Dermis microvascular lymphatic vessel endothelial cell (primary cell): ENCODE results near the gene ABI3BP. TPM values are rescaled to one million over a fixed set of nuclear protein-coding genes. Genes with fewer than 3 reads are reported as not detected.
"Not testable (repeated sequence)": the region's sequence is repeated elsewhere in the genome, so short reads cannot be mapped to it uniquely, and the experiment has no call there.

Source experiments
- DNase-seq, 2 donors: peaks; one replicate each; pipeline versions ENCODE4 v3.0.0 to v3.0.0-alpha.2; 2010; ENCODE audit warnings: low read depth in 2 of 2
- total RNA-seq: library from RNA; depleted of rRNA; stranded (reverse); fragments of >200 nt; gene quantifications from 2 replicates; pipeline ENCODE4 v1.2.1, GENCODE V29; 2014

ABI3BP gene, protein sequence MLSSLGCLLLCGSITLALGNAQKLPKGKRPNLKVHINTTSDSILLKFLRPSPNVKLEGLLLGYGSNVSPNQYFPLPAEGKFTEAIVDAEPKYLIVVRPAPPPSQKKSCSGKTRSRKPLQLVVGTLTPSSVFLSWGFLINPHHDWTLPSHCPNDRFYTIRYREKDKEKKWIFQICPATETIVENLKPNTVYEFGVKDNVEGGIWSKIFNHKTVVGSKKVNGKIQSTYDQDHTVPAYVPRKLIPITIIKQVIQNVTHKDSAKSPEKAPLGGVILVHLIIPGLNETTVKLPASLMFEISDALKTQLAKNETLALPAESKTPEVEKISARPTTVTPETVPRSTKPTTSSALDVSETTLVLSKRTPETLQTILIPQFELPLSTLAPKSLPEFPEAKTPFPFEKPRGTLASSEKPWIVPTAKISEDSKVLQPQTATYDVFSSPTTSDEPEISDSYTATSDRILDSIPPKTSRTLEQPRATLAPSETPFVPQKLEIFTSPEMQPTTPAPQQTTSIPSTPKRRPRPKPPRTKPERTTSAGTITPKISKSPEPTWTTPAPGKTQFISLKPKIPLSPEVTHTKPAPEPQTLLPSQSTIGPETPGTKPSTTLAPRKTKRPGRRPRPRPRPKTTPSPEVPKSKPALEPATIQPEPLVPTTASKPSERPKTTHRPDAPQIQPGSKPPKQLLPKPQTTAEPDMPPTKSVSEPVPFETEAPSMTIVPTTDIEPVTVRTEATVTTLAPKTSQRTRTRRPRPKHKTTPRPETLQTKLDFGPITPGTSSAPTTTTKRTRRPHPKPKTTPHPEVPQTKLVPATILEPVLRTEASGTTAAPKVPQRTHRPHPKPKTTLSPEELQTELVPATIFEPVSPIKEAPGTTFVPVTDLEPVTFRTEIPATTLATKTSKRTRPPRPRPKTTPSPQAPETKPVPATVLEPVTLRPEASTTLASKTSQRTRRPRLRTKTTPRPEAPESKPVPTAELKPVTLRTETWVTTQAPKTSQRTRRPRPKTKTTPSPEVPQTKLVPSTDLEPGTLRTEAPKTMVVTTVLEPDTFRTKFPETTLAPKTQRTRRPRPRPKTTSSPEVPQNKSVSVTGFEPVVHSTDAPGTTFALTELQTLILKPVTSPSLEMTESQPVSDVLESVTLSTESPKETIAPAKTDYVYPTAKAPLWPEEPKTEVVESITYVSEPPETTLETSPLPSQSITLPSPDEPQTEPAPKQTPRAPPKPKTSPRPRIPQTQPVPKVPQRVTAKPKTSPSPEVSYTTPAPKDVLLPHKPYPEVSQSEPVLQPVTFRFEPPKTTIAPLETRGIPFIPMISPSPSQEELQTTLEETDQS (N-terminal part only)
- 6.4 and 16.2 TPM in 2 replicates for total RNA-seq

DNA sequence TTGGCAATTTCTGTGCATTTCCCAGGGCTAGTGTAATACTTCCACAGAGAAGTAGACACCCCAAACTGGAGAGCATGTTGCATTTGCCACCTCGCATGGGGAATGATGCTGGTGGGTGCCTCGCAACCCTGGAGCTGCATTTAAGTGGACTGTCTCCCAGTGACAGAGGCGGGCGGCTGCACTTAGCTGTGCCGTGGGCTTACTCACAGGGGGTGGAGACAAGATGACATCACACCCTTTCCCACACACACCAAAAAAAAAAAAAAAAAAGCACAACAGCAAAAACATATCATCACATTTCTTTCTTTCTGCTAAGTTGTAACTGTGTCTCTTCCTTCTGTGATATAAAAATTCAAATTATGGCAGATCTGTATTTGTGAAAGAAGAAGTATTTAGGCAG, at the start of gene ABI3BP:
Gene ABI3BP (minus strand): TSS at position 113 of the 400 bp plus-strand sequence. CDS start 37 bp downstream, at position 76.
- peak; percentile 89 to 95 for DNase-seq

DNA sequence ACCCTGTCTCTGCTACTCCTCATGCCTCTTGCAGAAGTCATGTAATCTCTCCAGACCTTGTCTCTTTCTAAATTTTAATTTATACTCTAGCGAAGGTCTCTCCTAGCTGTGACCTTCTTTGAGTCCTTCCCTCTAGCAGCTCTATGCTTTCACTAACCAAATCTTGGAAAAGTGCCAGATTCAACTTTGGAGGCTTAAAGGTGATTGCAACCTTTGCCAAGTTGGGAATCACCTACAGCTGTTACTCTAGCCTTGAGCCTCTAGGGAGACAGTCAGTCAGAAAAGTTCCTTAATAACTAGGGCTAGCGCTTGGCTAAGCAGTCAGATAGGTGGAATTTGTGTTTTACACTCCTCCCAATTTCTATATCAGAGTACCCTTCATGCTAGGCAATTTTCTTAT, 46.1 kb upstream of the ABI3BP start:
- DNase-seq: peak in 1 of 2 donors; percentile 17

DNA sequence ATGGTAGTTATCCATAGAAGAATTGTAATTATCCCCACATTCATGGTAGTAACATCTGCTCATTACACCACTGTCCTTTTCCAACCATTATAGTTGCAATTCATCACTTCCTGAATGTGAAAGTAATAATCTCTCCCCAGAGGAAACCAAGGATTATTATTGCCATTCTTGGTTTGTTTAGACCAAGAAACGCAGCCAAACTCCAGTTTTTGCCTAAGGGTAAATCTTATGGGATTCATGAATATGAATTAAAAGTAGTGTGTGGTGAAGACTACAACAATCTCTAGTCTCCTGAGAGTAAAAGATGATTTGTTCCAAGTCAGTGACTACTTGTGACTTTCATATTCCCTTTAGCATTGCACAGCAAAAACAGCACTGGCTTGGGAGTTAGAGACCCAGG, 45.7 kb upstream of the ABI3BP start:
- no peak for DNase-seq

DNA sequence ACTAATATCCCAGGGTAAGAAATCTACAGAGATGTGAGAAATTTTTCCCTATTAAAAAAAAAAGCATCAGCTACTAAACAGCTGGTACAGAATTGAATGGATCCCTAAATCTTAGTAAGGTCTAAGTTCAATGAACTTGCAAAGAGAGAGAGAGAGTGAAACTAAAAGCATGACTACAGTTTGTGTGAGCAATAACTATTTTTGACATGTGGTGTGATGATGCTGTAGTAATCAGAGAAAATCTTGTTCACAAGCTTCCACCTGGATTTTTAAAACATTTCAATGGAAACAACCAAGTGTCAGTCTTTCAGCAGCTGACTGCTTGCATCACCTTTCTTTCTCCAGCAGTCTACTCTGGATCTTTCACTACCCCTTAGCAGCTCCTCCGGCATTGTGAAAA, 45.2 kb upstream of the ABI3BP start:
- no peak for DNase-seq

DNA sequence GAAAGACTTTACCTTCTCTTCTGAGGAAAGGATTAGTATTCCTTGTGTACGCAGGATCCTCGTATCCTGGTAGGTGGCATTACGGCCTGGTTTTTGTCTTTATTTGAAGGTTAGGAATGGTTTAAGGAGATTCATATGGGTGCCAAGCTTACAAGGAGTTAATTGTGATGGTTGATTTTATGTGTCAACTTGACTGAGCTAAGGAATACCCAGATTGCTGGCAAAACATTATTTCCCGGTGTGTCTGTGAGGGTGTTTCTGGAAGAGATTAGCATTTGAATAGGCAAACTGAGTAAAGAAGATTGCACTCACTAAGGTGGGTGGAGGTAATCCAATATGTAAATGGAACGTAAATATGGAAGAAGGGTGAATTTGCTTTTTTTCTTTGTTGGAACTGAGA, 44.4 kb upstream of the ABI3BP start:
- DNase-seq: no peak

DNA sequence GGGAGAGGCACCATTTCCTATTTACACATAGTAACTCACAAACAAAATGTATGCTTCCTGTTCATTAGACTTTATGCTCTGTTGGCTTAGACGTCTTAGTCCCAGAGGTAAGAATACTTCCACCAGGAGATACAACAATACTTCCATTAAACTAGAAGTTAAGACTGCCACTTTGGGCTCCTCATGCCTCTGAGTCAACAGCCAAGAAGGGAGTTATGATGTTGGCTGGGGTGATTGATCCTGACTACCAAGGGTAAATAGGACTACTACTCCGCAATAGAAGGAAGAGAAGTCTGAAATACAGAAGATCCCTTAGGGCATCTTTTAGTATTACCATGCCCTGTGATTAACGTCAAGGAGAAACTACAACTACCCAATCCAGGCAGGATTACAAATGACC, 43.5 kb upstream of the ABI3BP start:
- DNase-seq: no peak

DNA sequence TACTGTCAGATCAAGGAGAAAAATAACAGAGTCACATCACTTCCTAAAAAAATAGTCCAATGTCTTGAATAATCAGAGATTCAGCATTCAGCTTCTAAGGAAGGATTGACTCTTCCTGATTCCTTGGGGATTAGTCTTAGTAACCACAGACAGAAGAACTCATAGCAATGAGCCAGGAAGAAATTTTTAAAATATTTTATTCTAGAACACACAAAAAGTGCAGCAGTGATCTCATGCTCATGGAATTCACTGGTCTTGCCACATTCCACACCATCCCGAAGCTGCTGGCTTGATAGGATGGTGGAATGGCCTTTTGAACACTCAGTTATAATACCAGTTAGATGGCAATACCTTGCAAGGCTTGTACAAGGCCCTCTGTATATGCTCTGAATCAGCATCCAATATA, 43.0 kb upstream of the ABI3BP start:
- peak; percentile 54 to 73 for DNase-seq

DNA sequence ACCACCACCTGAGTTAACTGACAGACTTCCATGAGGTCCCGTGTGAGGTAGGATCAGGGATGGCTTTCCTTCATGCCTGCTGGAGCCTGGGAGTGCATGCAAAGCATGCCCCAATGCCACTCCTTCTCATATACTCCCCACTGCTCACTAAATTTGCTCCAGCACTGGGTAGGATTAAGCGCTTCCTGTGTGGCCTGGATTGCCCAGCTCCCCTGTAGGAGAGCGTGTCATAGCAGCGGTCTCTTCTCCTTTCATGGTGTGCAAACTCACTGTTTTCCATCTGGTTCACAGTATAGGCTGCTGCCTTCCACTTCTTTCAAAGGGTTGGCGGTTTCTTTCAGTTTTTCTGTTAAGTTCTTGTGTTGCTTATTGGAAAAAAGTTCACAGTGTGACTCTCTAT, 34.1 kb upstream of the ABI3BP start:
- DNase-seq: no peak

DNA sequence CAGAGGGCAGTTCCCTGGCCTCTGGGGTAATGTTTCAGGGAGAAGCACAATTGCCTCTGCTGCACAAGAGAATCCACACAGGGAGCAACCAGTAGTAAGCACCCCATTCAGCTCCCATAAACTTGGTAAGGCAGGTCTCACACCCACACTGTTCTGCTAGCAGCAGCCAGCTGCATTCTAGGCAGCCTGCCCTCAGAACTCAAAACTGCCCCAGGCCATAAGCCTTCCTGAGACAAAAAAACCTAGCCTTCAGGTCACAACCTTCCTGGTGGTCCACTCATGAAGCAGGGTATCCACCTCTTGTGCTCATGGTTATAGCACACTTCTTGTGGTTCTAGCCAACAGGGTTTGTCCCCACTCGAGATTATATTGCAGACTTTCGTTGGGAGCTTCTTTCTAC, 33.7 kb upstream of the ABI3BP start:
- no peak for DNase-seq

DNA sequence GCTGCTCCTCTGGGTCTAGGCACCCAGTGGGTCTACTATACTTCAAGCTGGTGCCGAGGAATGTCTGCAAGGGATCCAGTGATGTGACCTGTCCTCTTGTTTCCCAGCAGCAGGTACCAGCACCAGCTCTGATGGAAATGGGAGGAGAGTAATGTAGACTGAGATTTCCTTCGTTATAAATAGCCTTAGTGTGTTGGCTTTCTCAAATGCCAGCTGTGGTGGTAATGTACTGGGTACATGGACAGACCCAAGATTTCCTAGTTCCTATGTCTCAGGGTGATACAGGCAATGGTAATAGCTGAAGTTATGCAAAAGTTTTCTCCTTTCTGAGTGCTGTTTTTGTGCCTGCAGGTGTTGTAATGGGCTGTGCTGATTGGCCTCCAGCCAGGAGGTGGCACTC, 33.0 kb upstream of the ABI3BP start:
- no peak for DNase-seq

DNA sequence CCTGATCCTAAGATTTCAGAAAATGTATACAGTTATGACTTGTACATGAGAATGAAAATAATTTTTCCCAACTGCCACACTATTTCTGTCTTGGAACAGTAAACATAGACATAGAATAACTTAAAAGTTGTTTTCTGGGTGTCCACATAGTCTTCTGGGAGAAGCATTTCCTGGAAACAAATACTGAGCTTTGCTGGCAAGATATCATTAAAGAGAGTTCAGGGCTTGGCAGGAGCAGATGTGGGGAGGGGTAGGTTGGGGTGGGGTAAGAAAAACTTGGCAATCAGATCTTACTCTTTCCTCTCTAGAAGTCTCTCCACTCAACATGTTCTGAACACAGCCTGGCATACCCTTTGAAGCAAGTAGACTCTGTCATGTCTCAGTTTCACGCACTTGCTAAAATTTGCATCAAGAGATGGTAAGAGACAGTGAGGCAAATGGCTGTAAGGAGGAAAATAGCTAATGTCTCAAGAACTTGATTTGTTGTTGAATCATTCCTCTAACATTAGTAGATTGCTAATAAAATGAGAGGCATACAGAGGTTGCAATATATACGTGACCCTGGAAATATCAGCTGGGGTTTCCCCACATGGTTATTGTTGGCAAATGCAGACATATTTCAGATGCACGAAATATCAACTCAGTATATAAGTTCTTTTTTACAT, 27.3 kb upstream of the ABI3BP start:
- DNase-seq: peak in 1 of 2 donors; percentile 36

DNA sequence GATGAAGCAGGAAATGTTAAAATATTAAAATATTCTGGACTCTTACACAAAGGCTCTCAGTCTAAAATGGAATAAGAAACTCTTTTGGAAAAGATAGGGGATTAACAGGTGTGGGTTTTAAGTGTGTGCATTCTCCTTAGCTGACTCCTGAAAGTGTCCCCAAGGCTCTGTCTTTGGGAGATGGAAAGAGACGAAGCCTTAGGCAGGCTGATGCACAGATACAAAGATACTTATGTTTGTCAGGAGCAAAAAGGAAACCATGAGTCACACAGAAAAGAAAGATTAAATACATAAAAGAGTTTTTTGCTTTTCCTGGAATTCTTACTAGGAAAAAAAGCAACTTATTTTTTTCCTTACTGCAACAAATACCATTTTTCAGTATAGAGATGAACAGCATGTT, 23.8 kb upstream of the ABI3BP start:
- peak in 1 of 2 donors; percentile 81 for DNase-seq

DNA sequence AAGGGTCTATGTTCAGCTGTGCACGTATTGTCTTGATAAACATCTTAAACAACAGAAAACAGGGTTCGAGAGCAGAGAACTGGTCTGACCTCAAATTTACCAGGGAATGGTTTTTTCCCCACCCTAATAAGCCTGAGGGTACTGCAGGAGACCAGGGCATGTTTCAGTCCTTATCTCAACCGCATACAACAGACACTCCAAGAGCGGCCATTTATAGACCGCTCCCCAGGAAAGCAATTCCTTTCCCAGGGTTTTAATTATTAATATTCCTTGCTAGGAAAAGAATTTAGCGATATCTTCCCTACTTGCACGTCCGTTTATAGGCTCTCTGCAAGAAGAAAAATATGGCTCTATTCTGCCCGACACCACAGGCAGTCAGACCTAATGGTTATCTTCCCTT, 19.1 kb upstream of the ABI3BP start:
- DNase-seq: not testable (repeated sequence)

DNA sequence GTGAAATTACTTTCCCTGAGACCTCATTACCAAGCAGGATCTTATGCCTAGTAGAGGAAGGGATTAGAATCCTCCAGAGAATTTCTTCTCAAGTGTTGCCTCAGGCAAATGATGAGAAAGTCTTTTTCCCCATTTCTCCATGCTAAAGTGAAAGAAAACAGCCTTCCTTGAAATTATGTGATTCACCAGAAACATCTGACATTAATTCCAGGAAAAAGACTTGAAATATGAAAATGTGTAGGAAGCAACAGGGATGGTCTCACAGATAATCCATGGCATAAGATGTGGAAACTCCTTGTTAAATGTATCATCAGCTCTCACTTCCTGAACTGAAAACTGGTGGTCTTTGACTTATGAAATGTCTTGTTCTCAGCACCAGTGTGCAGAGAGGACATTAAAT, 17.9 kb upstream of the ABI3BP start:
- no peak for DNase-seq

DNA sequence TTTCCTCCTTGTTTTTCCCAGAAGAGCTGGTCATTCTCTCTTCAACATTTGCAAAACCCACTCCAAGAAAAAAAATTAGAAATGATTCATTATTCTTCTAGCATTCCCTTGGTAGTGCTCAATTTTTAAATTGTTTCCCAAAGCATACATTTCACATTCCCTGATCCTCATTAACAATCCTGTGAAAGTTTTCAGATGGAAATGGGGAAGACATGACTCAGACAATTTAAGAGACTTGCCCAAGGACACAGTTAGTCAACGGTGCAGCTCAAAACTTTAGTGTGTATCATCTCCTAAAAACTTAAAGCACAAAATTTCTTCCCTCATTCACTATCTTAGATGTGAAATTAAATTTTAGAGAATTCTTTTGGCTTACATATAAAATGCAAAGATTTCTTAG, 17.1 kb upstream of the ABI3BP start:
- no peak for DNase-seq

DNA sequence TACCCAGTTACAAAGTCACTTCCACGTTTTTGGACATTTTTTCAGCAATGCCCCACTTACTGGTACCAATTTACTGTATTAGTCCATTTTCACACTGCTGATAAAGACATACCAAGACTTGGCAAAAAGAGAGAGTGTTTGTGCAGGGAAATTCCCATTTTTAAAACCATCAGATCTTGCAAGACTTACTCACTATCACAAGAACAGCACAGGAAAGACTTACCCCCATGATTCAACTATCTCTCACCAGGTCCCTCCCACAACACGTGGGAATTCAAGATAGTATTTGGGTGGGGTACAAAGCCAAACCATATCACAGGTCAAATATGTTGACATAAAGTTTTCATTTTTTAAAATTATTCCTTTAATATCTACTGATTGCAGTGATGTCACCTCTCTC, 16.2 kb upstream of the ABI3BP start:
- peak in 1 of 2 donors; percentile 26 for DNase-seq

DNA sequence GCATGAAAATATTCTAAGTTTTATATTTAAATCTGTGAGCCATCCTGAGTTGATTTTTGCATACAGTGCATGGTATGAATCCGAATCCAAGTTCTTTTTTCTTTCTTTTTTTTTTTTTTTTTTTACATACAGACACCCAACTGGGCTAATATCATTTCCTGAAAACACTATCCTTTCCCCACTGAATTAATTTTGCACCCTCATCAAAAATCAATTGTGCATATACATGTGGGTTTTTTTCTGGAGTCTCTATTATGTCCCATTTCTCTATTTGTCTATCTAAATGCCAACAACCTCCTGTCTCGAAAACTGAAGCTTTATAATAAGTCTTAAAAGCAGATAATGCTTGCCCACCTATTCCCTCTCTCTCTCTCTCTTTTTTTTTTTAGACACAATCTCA, 5.9 kb upstream of the ABI3BP start:
- no peak for DNase-seq

DNA sequence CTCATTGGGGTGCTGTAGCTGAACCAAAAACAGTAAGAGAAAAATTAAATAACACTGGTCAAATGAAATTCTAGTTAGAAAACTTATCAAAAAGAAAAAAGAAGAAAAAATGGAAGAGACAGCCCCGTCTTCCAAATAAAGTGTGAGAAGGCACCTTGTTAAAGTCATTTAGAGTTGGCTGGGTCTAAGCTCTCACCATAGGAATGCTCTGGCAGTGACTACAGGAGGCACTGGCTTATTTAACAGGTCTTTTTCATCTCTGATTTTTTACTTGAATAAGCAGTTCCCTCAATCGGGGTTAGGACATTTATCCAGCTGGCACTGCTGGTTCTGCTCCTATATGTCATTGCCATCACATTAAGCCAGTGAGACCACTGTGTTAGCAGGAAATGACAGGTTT, 1.6 kb upstream of the ABI3BP start:
- no peak for DNase-seq

DNA sequence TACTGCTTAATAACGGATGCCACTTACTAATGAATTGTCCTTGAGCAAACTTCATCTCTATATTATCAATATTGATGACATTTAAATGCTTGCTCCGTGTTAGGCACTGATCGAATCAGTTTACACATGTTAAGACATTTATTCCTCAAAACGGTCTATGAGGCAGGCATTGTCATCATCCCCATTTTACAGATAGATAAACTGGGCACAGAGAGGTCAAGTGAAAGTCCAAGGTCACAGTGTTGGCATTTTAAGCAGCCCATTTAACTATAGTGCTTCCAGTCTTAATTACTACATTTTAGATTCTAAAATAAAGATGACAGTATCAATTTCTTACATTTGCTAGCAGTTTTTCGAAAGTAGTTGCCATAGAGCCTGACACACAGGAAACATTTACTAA, 966 bp upstream of the ABI3BP start:
- DNase-seq: no peak

DNA sequence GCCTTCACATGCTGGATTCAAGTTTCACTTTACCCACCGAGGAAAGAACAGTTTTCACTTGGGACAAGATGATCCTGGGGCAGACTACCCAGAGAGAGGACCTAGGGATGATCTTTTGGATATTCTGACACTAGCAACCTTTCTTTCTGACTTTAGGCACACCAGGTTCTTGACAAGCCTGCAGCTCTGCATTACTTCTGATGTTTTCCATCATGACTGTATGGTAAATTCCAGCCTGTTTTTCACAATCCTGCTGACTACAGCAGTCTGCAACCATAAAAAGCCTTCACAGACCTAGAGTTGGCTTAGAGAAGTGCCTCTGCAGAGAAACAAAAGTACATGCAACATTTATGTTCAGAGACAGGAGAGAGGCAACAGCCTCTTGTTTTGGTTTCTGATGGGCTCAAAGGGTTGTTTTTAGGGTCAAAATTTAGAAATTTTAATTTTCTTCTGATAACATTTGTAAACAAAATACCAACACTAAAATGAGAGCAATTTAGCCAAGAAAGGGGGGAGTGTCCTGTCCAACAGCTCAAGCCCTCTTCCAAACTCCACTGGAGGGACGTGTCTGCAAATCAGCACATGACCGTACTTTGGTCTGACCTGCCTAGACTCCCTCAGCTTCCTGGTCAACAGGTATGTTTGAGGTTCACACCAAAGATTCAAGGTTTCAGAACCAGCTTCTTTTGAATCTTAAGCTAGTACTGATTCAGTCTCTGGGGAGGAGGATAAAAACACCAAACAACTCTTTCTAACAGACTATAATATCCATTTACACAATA, 799 bp downstream of the ABI3BP start:
- peak; percentile 78 to 80 for DNase-seq
